ENCODE measurements around the gene PSMA4.
"Not testable (repeated sequence)": the region's sequence is repeated elsewhere in the genome, so short reads cannot be mapped to it uniquely, and the experiment has no call there.

Gene PSMA4

GRCh38 chr15:78537266-78537905 is 2.9 kb upstream of the PSMA4 start:
- H3K27ac ChIP-seq (replicated peaks): no peak overlapping the region
- TF ChIP-seq SPI1 (IDR thresholded peaks at IDR 0.05; ENCODE audit: borderline replicate concordance, low read depth) (no peak), REST (IDR thresholded peaks at IDR 0.05; ENCODE audit: insufficient replicate concordance, low read depth) (no peak), GABPA (IDR thresholded peaks at IDR 0.05; ENCODE audit: low read depth) (no peak), POLR2AphosphoS5 (IDR thresholded peaks at IDR 0.05; ENCODE audit: low read depth) (no peak), CTCF (IDR thresholded peaks at IDR 0.05; ENCODE audit: insufficient read depth, low read length) (no peak)
- H3K27me3 ChIP-seq (ENCODE audit: insufficient read depth, poor library complexity, severe bottlenecking): no peaks in the 10 kb centered on the region
- H3K4me3 ChIP-seq (replicated peaks; ENCODE audit: insufficient read depth, low read length): no peak overlapping the region
- DNase-seq (ENCODE audit: low read depth in 1 of 2, low spot score in 1 of 2): no peak

- no peak overlapping the region for H3K27ac ChIP-seq (replicated peaks)
- H3K4me3 ChIP-seq (replicated peaks; ENCODE audit: insufficient read depth, low read length): no peak overlapping the region
- no peak for DNase-seq (ENCODE audit: low read depth in 1 of 2, low spot score in 1 of 2)
- no peaks in the 10 kb centered on the region for H3K27me3 ChIP-seq (ENCODE audit: insufficient read depth, poor library complexity, severe bottlenecking)
- TF ChIP-seq POLR2AphosphoS5 (IDR thresholded peaks at IDR 0.05; ENCODE audit: low read depth): no peak
- no peak for TF ChIP-seq SPI1 (IDR thresholded peaks at IDR 0.05; ENCODE audit: borderline replicate concordance, low read depth)
- no peak for TF ChIP-seq GABPA (IDR thresholded peaks at IDR 0.05; ENCODE audit: low read depth)
- TF ChIP-seq CTCF (IDR thresholded peaks at IDR 0.05; ENCODE audit: insufficient read depth, low read length): no peak
- TF ChIP-seq REST (IDR thresholded peaks at IDR 0.05; ENCODE audit: insufficient replicate concordance, low read depth): no peak
These were observed 1.9 kb upstream of the PSMA4 start for GRCh38 chr15:78538358-78538757.

GRCh38 chr15:78539464-78540140 is 642 bp upstream of the PSMA4 start:
- Histone ChIP-seq H3K27ac (replicated peaks) (peak overlapping the region; percentile 94), H3K4me3 (replicated peaks; ENCODE audit: insufficient read depth, low read length) (peak overlapping the region; percentile 88)
- H3K27me3 ChIP-seq (ENCODE audit: insufficient read depth, poor library complexity, severe bottlenecking); DNase-seq (ENCODE audit: low read depth in 1 of 2, low spot score in 1 of 2): not testable (repeated sequence)

GRCh38 chr15:78540871-78541743 is 863 bp downstream of the PSMA4 start:
- H3K27me3 ChIP-seq (ENCODE audit: insufficient read depth, poor library complexity, severe bottlenecking): no peaks in the 10 kb centered on the region
- H3K27ac ChIP-seq (replicated peaks): peak overlapping the region; percentile 94
- DNase-seq (ENCODE audit: low read depth in 1 of 2, low spot score in 1 of 2): no peak
- TF ChIP-seq SPI1 (IDR thresholded peaks at IDR 0.05; ENCODE audit: borderline replicate concordance, low read depth) (peak; percentile 67; the same call in 1 of the 2 replicates), GABPA (IDR thresholded peaks at IDR 0.05; ENCODE audit: low read depth) (no peak)
- H3K4me3 ChIP-seq (replicated peaks; ENCODE audit: insufficient read depth, low read length): peak overlapping the region; percentile 88

Measured in HL-60 (cell line).